HG03196 (cell line): ENCODE data around the gene RPL22.
A peak's percentile ranks its signal among the peaks of the same experiment; 100 is the strongest.

Experiments
- ATAC-seq: cut with Tn5 transposase; IDR thresholded peaks from one replicate; pipeline ENCODE4 v1.9.1; 2021; ENCODE audit not compliant: unreplicated experiment

The RPL22 gene

DNA sequence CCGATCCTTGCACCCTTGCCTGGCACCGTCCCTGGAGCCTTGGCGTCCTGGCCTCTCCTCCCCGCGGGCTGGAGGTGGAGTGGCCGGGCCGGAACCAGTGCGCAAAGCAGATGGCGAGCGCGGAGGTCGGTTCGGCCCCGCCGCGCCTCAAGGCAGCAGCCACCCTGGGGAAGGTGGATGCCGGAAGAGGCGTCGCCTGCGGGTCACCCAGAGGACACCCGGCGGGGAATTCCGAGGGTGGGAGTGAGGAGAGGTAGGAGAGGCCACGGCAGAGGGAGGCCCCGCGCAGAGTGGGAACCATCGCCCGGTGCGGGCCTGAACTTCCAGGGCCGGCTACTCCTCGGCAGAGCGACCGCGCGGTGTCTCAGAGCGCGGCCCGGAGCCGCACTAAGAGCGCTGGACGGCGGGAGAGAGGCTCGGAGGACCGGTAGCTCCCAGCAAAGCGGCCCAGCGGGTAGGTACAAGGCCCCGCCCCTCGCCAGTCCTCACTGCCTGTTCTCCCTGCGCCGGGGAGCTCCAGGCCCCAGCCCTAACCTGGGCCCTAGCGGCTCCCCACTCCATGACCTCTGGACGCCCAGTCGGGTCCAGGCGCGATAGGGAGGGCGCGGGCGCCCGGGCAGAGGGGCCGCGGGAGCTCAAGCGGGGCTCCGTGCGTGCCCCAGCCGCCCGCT is 6.6 kb upstream of the RPL22 start, which contains the start of gene RNF207:
TSS of gene RNF207 (plus strand) at position 271 of the 671 bp plus-strand sequence. CDS start 417 bp downstream, outside the sequence.
- peak; percentile 58 for ATAC-seq

- no peak for ATAC-seq
Measured at GRCh38 chr1:6202256-6202655, 2.9 kb upstream of the RPL22 start.

DNA sequence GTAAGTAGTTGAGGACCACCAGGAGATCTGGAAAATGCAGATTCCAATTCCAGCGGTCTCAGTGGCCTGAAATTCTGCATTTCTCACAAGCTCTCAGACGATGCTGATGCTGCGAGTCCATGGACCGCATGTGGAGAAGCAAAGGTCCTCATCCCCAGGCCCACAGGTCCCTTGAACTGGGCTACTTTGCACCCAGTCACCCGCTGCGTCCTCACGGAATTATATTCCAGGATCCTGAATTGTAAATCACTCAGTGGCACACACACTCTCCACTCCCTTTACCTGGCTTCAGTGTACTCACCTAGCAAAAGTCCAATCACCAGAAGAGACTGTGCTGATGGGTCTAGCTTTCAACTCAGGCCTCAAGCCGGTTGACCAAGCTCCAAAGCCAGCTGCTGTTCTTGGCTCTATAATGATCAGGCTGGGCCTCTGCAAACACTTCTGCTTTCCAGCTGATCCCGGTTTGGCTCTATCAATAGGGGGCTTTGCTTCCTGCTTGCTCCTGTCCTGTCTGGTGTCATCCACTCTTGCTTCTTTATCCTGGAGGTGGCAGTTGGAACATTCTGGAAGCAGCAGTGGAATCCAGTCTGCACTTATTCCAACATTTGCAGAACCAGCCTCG is 904 bp upstream of the RPL22 start:
- no peak for ATAC-seq

DNA sequence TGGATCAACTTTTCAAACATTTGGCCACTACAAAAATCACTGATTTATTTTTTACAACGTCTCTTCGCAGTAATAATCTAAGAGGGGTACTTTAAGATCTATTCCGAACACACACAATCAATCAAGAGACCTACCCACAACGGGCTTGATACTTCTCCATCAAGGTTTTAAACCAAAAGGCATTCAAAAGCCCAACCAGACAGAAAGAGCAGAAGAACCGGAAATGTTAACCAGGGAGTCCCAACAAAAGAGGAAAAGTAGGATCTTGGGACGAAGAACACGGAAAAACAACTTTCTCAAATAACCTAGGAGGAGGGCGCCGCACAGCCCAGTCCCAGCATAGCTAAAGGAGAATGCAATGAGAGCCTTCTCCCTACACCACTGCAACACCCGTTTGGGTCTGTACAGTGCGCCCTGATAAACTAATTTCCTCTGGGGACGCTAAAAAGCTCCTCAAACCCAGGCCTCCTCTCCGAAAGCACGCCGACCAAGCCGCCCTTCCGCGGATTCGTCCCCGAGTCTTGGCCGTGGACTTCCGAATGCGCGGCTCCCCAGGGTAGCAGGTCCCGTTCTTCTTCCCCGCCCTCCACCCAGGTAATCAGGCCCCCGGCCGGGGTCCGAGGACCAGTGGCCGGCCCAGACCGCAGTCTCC is 623 bp downstream of the RPL22 start:
- no peak for ATAC-seq

- no peak for ATAC-seq
Measured at GRCh38 chr1:6197746-6198427, 1.5 kb downstream of the RPL22 start.

- no peak for ATAC-seq
Measured at GRCh38 chr1:6191968-6192367, 7.4 kb downstream of the RPL22 start.

DNA sequence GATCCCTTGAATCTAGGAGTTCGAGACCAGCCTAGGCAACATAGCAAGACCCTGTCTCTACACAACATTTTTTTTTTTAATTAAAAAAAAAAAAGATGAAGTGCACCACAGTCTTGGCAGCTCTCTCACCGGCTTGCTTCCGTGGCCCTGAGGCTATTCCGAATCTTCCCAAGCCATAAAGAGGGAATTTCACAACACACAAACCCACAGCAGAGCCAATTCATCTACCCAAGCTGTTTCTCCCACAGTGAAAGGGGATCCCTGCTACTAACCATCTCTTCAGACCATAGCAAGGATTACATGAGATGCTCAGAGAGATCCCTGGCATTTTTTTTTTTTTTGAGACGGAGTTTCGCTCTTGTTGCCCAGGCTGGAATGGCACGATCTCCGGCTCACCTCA is 10.9 kb downstream of the RPL22 start:
- no peak for ATAC-seq

GRCh38 chr1:6185635-6186382 is 13.6 kb downstream of the RPL22 start:
- no peak for ATAC-seq

GRCh38 chr1:6185151-6185550 is 14.2 kb downstream of the RPL22 start:
- no peak for ATAC-seq

GRCh38 chr1:6184083-6184783 is 15.2 kb downstream of the RPL22 start:
- no peak for ATAC-seq

DNA sequence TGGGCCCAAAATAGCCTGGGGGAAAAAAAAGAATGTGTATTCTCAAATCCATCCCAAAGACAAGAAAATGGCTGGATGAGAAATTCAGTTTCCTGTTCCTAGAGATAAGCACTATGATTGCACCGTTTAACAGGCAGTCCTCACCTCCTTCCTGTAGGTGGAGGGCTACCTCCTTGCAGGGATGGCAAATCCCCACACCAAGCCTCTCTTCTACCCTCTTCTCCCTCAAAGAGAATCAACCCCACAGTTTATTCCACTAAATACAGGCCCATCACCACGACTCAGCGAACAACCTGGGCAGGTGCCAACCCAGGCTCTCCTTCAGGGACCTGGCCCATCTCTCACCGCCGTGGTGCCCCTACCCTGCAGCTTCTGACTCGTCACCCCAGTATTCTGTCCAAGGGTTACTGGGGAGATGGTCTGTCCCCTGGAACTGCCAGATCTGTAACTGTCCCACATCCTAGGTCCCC is 15.8 kb downstream of the RPL22 start:
- no peak for ATAC-seq

GRCh38 chr1:6181347-6181770 is 18.0 kb downstream of the RPL22 start:
- no peak for ATAC-seq

GRCh38 chr1:6180707-6181311 is 18.6 kb downstream of the RPL22 start:
- ATAC-seq: no peak

- no peak for ATAC-seq
Measured at GRCh38 chr1:6180268-6180706, 19.1 kb downstream of the RPL22 start, which contains the start of gene CHD5. CHD5 (minus strand) TSS chr1:6180321; CDS start chr1:6180023, 298 bp downstream.

- ATAC-seq: no peak
Measured at GRCh38 chr1:6179564-6180175, 19.7 kb downstream of the RPL22 start.

DNA sequence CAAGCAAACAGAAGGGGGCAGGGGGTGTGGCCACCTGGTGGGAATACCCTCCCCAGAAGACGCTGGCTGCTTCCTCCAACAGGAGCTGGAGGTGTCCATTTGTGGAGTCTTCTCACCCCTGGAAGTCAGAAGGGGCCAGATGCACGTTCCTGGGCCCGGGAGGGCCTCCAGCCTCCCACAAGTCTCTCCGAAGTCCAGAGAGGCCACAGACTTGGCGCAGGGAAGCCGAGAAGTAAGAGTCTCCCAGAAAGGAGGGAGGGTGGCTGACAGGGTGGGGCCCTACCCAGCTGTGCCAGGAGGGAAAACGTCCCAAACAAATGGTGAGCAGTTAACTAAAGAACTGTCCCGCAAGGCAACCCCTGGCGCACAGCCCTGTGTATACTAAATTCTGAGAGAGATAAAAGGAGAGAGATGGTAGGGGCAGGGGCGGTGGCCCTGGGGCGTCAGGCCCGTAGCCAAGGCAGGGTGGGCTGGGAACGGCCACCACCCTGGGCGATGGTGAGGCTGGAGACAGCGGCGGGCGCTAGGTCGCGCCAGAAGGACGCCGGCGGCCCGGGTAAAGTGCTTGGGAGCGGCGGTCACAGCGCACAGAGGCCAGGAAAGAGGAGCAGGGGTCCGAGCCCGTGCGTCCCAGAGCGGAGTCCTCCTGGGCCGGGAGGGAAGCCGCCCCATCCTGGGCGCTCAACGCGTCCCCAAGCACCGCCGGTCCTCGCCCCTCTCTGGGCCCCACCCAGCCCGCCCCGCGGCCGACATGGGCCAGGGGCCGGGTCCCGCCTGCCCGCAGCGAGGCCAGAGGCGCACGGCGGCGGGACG is 20.4 kb downstream of the RPL22 start:
- ATAC-seq: no peak

DNA sequence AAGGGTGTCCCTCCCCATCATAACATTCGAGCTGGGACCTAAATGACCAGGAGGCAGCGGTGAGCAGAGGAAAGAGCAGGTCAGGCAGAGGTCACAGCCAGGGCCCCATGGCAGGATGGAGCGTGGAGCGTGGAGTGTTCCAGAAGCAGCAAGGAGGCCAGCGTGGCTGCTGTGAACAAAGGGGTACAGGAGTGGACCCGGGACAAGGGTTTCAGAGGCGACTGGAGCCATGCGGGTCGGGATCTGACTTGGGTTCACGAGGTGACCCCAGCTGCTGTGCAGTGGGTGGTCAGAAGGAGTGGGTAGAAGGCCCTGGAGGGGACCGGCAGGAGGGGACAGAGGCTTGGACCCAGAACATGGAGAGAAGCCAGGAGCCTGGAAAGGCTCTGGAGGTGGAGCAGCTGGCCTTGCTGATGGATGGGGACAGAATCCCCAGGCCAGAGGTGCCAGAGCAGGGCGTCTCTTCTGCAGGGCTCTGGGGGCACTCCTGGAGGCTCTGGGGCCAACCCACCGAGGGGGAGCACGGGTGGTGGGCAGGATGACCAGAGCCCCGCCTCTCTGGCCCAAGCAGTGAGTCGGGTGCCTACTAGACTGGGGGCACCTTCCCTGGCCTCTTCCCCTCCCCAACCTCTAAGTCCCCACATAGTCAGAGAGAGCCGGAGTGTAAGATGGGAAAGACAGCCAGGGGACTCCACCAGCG is 21.6 kb downstream of the RPL22 start:
- no peak for ATAC-seq

DNA sequence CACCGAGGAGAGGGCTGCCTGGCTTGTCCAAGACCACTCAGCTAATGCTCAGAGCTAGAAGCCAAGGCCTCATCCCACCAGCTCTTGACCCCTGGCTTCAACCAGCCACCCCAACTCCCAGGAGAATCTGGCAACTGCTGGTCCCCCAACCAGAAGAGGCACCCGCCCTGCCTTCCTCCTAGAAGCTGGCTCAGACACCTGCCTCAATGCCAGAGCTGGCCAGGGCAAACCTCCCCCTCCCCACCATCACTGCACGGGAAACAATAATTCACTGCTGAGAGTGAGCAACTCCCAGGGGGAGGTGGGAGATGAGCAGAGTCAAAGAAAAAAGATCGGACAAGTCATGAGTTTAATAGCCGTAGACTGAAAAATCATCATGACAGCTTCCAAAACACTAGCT is 22.6 kb downstream of the RPL22 start:
- ATAC-seq: no peak
